GM21528 (cell line): ENCODE results near the gene MEP1B.
"Not testable (repeated sequence)": the region's sequence is repeated elsewhere in the genome, so short reads cannot be mapped to it uniquely, and the experiment has no call there.

Experiments used
- ATAC-seq: cut with Tn5 transposase; IDR thresholded peaks from one replicate; pipeline ENCODE4 v1.9.1; 2021; ENCODE audit warnings: mild to moderate bottlenecking, moderate library complexity; ENCODE audit not compliant: unreplicated experiment, low FRiP score

The MEP1B gene

GRCh38 chr18:32208023-32208422 is 18.2 kb downstream of the MEP1B start:
- ATAC-seq = no peak

DNA sequence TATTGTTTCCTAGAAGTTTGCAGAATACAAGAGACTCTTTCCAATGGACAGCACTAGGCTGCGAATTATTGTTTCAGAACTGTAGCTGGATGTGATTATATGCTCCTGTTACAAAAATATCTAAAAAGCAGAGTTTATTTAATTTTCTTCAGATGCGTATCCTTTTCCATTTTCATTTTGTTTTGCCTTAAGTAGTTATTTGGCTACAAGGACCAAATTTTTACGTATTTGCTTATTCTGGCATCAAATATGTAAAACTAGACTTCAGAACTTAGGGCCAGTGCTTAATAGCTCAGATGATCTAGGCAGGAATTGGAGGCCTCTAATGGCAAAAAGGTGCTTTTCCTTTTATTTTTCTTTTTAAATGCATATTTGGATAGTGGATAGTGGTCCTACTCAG is 18.7 kb downstream of the MEP1B start:
- ATAC-seq = no peak

GRCh38 chr18:32209685-32210445 is 20.0 kb downstream of the MEP1B start:
- no peak for ATAC-seq

DNA sequence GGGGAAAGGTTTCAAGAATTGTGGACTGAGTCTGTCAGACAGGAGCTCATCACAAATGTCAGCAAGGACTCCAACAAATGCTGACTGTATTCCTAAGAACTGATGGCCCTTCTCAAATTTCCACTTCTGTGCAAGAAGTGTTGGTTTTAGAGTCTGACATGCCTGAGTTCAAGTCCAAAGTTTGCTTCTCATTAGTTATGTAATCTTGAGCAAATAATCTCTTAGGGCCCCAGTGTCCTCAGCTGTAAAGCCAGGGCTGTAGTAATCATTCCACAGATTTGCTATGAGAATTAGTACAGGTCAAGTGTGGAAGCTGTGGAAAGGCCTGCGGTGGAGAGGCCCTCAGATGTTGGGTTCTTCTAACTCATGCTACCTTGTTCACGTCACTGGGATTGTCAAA is 23.9 kb downstream of the MEP1B start:
- ATAC-seq = no peak

GRCh38 chr18:32216390-32216789 is 26.6 kb downstream of the MEP1B start:
- ATAC-seq = no peak

DNA sequence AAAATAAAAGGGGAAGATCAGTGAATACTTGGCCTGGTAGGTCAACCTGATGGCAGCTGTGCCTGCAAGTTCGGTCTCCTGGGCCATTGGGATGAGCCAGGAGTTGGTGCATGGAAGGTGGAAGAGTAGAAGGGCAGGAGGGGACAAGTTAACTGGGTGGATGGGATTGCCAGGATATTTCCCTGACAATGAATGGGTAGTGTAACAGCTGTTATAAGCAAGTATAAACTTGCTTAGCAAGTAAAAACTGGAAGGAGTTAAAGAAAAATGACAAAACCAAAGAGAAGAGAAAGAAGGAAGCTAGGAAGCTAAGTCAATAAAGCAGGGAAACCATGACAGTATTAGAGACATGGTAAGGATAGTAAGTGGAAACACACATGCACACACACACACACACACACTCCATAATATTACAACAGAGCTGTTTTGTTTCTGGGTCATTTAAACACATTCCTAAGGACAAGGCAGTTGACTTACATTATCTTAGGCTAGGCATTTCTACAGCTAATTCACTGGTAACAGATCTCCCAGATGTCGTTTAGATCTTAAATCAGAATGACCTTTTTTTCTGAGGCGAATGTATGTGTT is 29.7 kb downstream of the MEP1B start:
- ATAC-seq = no peak

- ATAC-seq = not testable (repeated sequence)
Observed at GRCh38 chr18:32233348-32233747, 43.5 kb downstream of the MEP1B start.

DNA sequence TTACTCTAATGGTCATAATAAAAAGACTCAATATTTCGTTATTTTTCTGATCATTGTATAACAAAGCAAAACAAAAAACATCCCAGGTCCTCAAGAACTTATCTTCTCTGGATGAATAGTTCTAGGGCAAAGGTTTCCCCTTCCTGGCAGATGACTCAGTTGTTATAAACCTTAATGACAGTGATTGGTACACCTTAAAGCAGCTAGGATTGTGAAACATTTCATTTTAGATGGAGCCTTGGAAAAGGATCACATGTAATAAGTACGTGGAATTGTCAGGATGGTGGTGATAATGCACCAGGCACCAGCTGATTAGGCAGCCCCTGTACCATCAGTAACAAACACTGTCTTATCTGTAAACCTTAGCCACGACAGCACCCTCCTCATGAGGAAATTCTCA is 47.2 kb downstream of the MEP1B start:
- no peak for ATAC-seq

GRCh38 chr18:32238635-32239268 is 48.9 kb downstream of the MEP1B start:
- no peak for ATAC-seq

GRCh38 chr18:32242395-32242794 is 52.6 kb downstream of the MEP1B start:
- ATAC-seq = no peak

GRCh38 chr18:32243358-32243757 is 53.5 kb downstream of the MEP1B start:
- ATAC-seq = no peak

- ATAC-seq = no peak
Observed at GRCh38 chr18:32244881-32245280, 55.0 kb downstream of the MEP1B start.

DNA sequence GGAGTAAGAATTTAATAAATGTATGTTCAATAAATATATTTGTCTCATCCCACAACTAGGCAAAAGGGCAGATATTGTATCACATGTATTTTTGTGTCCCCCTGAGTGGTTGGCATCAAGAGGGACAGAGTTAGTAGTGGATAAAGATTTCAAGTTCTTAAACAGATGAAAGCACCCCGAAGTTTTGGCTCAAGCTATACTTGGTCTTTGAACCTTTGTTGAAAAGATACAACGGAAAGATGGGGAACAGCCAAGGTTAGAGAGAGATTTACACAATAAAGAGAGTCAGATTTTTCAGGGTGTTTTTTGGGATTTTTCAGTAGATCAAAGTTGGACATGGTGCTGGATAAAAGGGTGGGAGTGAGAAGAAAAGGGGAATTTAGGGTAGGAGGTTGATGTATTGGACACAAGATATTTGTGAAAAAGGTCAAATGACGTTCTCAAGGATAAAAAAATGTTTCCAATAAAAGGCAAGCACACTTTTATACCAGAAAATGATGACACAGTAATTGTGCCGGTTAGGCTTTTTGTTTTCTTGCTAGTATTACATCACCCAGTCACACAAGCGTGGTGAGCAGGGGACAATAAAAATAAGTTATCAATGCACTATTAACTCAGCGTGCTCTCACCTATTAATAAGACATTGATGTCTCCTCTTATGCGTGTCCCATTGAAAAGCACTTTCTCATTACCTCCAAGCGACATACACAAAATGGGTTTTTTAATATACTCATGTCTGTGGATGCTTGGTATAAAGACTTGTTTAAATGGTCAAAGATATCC is 59.5 kb downstream of the MEP1B start:
- no peak for ATAC-seq

DNA sequence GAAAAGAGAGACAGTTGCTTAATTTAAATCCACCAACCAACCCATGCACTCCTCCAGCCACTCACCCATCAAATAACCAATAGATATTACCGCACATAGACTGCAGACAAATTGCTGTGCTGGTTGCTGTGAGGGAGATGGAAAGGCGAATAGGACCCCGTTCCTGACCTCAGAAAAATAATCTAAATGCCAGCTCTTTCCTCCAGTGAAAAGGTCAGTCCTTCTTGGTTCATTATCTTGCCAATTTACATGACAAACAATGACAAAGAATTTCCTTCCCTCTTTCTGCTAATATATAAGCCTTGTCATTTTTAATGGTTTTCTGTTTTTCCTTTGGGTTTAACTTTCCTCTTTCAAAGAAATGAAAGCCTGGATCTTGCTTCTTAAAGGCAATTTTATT is 61.6 kb downstream of the MEP1B start:
- ATAC-seq = no peak

DNA sequence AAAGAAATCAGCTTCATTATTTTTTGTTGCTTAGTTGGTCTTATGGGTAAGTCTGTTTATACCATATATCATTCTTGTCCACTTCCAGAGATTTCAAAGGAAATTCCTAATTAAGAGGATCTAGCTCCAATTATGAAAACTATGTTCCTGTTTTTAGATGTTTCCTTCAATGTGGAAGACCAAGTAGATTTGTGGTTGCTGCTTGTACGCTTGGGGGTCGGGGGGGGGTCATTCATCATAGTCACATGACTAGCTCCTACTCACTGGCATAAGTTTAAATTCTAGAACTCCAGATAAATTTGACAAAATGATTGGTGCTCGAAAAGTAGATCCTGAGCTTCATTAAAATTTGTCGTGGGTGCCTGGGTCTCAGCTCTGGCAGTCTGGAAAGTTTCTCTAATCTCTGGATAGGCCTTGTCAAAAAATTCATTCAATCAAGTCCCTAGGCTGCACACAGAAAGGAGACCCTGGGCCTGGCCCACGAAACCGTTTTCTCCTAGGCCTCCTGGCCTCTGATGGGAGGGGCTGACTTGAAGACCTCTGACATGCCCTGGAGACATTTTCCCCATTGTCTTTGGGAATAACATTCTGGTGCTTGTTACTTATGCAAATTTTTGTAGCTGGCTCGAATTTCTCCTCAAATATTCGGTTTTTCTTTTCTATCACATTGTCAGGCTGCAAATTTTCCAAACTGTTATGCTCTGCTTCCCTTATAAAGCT is 62.5 kb downstream of the MEP1B start:
- no peak for ATAC-seq

GRCh38 chr18:32255570-32255969 is 65.7 kb downstream of the MEP1B start:
- ATAC-seq = no peak

DNA sequence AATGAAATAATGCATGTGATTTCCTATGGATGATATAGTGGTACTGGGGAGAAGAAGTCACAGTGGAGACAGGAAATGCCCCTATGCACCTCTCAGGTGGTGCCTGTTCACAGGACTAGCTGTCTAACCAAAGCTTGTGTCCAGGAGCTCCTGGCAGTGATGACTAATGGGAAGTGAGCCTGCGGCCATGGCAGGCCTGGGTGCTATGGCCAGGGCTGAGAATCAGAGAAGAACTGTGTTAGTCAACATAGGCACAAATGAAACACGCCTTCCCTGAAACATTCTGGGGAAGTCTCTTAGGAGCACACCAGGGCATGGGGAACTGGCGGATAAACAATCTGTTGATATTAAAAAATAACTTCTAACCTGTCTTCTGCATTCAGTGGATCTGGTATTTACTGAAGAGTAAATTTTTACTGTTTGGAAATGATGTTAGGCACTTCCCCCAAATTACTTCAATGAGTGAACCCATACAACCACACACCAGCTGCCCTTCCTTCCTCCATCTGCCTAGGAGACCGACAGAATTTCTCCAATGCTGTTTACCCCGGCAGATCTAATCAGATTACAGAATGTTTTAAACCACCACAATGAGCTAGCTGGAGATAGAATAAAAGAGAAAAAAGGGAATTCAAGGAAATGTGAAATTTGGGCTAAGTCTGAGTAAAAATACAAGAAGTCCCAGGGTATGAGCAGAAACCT is 67.4 kb downstream of the MEP1B start:
- ATAC-seq = no peak

DNA sequence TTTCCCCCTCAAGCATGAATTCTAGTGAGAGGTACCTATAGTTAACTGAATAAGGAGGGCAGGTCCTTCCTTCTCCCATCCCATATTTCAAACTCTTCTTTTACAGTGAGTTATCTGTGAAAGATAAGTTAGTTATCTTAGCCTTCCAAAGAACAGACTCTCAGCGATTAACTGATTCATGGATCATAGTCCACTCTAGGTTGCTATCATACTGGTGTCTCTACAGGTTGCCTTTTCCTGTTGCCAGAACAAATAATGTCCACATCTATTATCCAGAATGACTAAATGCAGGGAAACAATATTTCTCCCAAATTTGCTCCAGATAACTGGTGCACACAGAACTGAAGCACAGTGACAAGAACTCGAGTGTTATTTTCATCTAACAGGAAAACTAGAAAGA is 68.3 kb downstream of the MEP1B start:
- ATAC-seq = no peak

DNA sequence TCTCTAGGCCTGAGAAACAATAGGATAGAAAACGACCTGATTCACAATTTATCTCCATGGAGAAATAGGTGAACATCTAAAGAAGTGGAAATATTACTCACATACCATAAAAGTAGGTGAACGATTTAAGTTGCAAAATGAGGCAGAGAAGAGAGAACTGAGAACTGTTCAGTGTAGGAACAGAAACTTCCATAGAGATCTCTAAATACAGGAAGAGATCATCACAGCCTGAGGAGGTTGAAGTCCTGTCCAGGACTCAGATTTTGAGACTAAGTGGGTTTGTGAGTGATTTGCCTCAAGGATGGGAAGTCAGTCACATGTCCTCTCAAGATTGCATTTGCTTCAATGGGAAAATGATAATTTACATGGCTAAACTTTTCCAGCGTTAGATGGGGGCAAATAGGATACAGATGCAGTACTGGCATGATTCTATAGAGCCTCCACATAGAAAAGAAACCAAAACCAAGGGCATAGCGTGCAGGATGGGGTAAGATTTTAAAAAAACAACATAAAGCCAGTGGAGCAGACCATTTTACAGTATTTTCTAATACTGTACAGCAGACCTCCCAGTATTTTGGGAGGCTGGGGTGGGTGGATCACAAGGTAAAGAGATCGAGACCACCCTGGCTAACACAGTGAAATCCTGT is 68.8 kb downstream of the MEP1B start:
- no peak for ATAC-seq
